HG03108 (cell line): ENCODE measurements around the gene EFR3B.

ENCODE experiments used
- ATAC-seq: cut with Tn5 transposase; IDR thresholded peaks from one replicate; pipeline ENCODE4 v1.9.1; 2021; ENCODE audit warnings: moderate library complexity; ENCODE audit not compliant: unreplicated experiment

EFR3B gene

GRCh38 chr2:25068217-25068616 is 26.3 kb downstream of the EFR3B start:
- no peak for ATAC-seq

GRCh38 chr2:25071966-25072365 is 30.1 kb downstream of the EFR3B start:
- no peak for ATAC-seq

- no peak for ATAC-seq
Observed at GRCh38 chr2:25072606-25073005, 30.7 kb downstream of the EFR3B start.

- ATAC-seq = no peak
Observed at GRCh38 chr2:25073025-25073424, 31.1 kb downstream of the EFR3B start.

GRCh38 chr2:25073914-25074313 is 32.0 kb downstream of the EFR3B start:
- ATAC-seq = no peak

- no peak for ATAC-seq
Observed at GRCh38 chr2:25074826-25075225, 33.0 kb downstream of the EFR3B start.

- no peak for ATAC-seq
Observed at GRCh38 chr2:25076749-25077148, 34.9 kb downstream of the EFR3B start.

- no peak for ATAC-seq
Observed at GRCh38 chr2:25077789-25078169, 35.9 kb downstream of the EFR3B start.

GRCh38 chr2:25078170-25079049 is 36.5 kb downstream of the EFR3B start:
- no peak for ATAC-seq

- no peak for ATAC-seq
Observed at GRCh38 chr2:25079050-25079635, 37.3 kb downstream of the EFR3B start.

- ATAC-seq = no peak
Observed at GRCh38 chr2:25081237-25081790, 39.4 kb downstream of the EFR3B start.

GRCh38 chr2:25082002-25082622 is 40.2 kb downstream of the EFR3B start:
- no peak for ATAC-seq

- no peak for ATAC-seq
Observed at GRCh38 chr2:25085761-25086560, 44.1 kb downstream of the EFR3B start.

GRCh38 chr2:25088817-25089516 is 47.1 kb downstream of the EFR3B start:
- no peak for ATAC-seq

- no peak for ATAC-seq
Observed at GRCh38 chr2:25089605-25090315, 47.9 kb downstream of the EFR3B start.

GRCh38 chr2:25090801-25091200 is 48.9 kb downstream of the EFR3B start:
- no peak for ATAC-seq

- ATAC-seq = no peak
Observed at GRCh38 chr2:25091265-25091664, 49.4 kb downstream of the EFR3B start.

GRCh38 chr2:25098056-25098455 is 56.2 kb downstream of the EFR3B start:
- ATAC-seq = no peak

GRCh38 chr2:25098670-25099486 is 57.0 kb downstream of the EFR3B start:
- ATAC-seq = no peak
